AG10803 (cell line): ENCODE measurements around the gene CCND1.

ENCODE experiments used
- DNase-seq: peaks from one replicate; pipeline ENCODE4 v3.0.0; 2010; ENCODE audit warnings: low read depth
- H3K4me3 ChIP-seq: 2 replicates; pipeline ENCODE4 v1.5.1; 2011; ENCODE audit warnings: mild to moderate bottlenecking, low read length, control low read depth
- TF ChIP-seq, protein P1 (sequence below): conservative IDR thresholded peaks from 2 replicates; pipeline ENCODE4 v1.5.1; 2011; ENCODE audit warnings: mild to moderate bottlenecking, low read length, control low read depth, inconsistent platforms

Gene CCND1

DNA sequence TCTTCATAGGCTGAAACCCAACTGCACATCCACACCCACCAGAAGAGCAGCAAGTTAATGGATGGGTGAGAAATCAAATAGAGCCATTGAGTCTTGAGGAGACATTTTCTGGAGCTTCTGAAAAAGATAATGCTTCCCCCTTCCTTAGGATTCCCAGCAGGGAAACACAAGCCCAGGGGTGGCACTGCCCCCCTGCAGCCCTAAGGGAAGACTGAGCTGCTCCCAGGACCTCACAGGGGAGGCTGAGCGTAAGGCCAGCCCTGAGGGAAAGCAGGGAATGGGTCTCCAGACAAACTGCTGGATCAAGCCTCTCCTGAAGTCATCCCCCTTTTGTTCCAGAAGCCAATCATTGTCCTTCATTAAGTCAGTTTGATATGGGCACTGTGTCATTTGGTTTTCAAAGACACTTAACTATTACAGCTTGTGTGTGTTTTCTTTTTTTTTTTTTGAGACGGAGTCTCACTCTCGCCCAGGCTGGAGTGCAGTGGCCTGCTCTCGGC lies 19.1 kb downstream of the CCND1 start:
- TF ChIP-seq, protein P1, sequence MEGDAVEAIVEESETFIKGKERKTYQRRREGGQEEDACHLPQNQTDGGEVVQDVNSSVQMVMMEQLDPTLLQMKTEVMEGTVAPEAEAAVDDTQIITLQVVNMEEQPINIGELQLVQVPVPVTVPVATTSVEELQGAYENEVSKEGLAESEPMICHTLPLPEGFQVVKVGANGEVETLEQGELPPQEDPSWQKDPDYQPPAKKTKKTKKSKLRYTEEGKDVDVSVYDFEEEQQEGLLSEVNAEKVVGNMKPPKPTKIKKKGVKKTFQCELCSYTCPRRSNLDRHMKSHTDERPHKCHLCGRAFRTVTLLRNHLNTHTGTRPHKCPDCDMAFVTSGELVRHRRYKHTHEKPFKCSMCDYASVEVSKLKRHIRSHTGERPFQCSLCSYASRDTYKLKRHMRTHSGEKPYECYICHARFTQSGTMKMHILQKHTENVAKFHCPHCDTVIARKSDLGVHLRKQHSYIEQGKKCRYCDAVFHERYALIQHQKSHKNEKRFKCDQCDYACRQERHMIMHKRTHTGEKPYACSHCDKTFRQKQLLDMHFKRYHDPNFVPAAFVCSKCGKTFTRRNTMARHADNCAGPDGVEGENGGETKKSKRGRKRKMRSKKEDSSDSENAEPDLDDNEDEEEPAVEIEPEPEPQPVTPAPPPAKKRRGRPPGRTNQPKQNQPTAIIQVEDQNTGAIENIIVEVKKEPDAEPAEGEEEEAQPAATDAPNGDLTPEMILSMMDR = no peak
- H3K4me3 ChIP-seq = no peak overlapping the region
- no peak for DNase-seq

DNA sequence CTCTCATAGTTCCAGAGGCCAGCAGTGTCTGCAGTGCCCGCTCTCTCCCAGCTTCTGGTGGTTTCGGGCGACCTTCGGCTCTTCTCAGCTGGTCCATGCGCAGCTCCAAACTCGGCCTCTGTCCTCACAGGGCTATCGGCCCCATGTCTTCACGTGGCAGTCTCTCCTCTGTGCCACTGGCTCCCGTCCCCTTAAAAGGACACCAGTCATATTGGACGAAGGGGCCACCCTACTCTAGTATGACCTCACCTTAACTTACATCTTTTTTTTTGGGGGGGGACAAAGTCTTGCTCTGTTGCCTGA lies 20.4 kb downstream of the CCND1 start:
- no peak overlapping the region for H3K4me3 ChIP-seq
- no peak for DNase-seq
- TF ChIP-seq, protein P1 = no peak

DNA sequence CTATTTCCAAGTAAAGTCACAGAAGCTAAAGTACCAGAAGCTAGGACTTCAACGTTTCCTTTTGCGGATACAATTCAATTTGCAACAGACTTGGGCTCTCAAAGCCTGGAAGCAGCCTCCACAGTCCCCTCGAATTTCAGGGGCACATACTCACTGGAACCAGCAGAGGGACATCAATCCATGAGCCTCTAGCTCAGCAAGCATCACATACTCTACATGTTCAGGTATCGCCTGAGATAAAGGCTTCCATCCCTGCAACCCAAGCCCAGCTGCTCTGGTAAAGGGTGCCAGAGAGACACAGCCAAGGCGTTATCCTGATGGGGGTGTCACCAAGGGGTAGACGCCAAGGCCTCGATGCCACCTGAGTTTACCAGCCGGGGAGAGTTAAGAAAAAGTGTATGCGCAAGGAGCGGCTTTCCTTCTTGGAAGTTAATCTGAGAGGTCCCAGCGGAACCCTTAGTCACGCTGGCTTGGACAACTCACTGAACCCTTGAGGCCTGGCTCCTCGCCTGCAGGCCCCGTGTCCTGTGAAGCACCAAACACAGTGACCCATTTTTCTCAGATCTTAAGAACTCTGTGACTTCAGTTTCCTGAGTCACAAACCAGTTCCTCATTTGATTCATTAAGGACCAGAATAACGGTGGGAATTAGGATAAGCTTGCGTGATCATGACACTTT lies 21.2 kb downstream of the CCND1 start:
- H3K4me3 ChIP-seq = no peak overlapping the region
- TF ChIP-seq, protein P1 = peak; percentile 28
- no peak for DNase-seq

DNA sequence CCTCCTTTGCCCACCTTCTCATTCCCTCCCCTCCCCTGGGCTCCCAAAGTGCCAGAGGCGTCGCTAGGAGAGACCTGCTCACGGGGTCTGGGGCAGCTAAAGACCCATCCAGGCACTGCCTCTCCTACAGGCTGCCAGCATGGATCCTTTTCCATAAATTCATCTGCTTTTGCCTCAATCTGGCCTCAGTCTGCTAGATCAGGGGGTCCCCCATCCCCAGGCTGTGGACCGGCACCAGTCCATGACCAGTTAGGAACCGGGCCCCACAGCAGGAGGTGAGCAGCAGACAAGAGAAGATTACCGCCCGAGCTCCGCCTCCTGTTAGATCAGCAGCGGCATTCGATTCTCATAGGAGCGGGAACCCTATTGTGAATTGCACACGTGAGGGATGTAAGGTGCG lies 21.9 kb downstream of the CCND1 start:
- no peak overlapping the region for H3K4me3 ChIP-seq
- DNase-seq = no peak
- TF ChIP-seq, protein P1 = no peak

DNA sequence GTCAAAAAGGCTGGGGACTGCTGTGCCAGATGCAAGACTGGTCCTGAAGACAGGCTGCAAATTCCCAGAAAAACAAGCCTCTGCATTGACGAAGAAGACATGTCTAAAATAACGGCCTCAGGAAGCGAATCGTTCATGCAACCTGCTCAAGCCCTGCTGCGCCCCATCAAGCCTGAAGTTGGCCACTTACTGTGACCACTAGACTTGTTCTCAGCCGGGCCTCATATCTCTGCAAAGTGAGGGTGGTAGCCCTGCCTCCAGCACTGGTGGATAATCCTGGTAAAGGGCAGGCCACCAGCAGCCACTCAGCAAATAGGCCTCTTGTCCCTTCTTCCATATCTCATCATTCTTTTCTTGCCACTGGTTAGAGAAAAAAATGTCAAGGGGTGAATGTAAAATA lies 22.4 kb downstream of the CCND1 start:
- no peak overlapping the region for H3K4me3 ChIP-seq
- TF ChIP-seq, protein P1 = no peak
- DNase-seq = no peak

DNA sequence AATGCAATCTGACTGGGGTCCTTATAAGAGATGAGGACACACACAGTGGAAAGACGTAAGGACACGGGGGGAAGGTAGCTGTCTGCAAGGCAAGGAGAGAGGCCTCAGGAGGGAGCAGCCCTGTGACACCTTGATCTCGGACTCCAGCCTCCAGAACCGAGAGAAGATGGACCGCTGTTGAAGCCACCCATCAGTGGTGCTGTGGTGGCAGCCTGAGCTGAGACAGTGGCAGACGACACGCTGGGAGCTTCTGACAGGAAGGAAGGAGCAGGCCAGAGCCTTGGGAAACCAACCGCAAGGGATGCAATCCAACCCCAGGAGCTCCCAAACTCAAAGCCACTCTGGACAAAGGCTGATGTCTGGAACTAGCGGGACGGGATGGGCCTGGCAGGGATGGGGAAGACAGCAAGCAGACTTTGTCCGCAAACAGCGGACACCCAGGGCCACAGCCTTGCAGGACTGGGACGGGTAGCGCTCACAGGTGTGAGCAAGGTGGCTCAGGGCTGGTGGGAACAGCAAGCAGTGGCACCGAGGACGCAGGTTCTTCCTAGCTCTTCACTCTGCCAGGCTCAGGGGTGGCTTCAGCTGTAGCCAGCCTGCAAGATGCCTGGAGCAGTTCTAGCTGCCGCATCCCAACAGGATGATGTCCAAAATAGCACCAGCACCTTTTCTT lies 23.3 kb downstream of the CCND1 start:
- no peak for DNase-seq
- no peak overlapping the region for H3K4me3 ChIP-seq
- TF ChIP-seq, protein P1 = no peak

DNA sequence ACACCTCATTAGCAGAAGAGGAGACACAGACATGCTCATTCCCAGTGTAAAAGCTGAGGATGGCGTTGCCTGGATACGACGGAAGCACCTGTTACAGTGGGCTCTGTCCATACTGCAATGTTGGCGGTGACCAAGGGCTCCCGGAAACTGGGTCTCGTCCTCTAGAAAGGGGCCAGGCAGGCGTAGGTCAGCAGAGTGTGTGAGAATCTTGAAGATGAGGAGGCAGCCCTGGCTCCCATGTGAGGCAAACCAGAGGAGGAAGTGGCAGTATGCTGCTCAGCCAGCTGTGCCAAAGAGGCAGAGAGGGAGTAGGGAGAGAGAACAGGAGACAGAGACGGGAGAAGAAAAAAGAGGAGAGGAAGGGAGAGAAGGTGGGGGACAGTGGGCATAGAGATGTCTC lies 23.9 kb downstream of the CCND1 start:
- DNase-seq = no peak
- no peak overlapping the region for H3K4me3 ChIP-seq
- TF ChIP-seq, protein P1 = no peak
